Hypothalamus (tissue), 51 donors: ENCODE results near the gene CLEC9A.
"Not testable (repeated sequence)": the region's sequence is repeated elsewhere in the genome, so short reads cannot be mapped to it uniquely, and the experiment has no call there.

ENCODE experiments used
- DNase-seq, 51 donors: peaks; one replicate each; lab custom pipeline; 2025; lab: John Stamatoyannopoulos, UW

The CLEC9A gene

DNA sequence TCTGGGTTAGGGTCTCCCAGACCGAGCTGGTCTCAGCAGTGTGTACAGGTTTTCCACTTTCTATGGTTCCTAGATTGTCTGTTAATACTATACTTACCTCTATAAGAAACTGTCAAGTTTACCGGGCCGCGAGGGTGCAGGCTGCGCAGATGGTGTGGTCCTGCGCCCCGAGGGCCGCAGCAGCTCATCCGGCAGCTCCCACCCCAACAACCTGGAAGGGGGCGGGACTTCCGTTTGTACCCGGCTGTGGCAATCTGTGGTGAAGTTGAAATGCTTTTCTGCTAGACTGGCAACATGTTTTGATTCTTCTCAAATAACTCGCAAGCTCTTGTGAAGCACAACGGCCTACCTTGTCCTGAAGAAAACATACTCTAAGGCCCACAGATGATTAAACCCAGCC lies at the start of gene CLEC9A:
CLEC9A (plus strand) TSS at position 237 of the 400 bp plus-strand sequence. CDS start 22,006 bp downstream, outside the sequence.
- DNase-seq, result no peak

DNA sequence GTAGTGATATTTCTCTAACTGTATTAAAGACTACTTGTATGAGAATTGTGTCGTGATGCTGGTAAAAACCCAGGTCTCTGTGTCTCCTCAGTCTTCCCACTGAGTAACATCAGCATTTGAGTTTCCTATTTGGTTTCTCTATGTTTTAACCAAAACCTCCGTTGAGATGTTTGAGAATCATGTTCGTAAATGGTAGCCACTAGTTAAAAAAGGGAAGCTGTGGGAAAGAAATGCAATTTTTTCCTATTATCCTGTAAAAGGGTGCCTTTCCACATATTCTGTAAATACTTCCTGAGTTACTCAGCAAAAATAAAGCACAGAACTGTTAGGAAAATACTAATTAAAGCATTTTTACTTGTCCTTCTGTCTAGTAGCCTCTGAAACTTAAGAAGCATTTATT lies 38.6 kb upstream of the CLEC9A start:
- no peak for DNase-seq

DNA sequence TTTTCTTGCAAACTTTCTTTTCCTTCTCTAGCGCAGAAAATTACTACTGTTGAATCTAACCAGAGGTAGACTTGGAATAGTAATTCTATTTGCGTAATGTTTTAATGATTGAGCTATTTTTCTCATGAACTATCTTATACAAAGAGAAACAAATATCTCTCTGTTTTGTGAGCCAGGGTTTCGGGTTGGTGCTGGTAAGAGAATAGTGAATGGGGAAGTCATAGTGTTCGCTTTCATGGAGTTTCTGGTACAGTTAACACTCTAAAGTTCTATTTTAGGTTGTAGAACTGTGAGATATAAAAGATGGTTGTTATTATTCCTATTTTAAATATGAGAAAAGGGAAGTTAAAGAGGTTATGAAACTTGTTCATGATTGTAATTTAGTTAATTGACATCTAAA lies 38.2 kb upstream of the CLEC9A start:
- peak in 3 of 51 donors; percentile 1 to 15 (median 1) for DNase-seq

DNA sequence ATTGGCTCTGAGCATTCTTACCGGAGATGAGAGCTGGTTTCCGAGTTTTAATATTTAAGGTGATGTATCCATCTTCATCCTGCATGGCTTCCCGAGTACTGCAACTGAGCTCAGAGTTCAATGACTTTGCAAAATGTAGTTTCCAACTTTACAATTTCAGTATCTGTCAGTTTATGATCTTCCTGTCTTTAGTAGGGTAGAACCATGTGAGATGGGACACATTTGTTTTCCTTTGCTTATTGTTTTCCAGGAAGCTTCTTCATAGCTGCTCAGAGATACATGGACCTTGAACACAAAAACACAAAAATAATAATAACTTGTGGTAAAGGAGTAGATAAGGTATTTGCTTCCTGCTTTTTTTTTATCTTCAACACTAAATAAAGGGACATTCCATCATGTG lies 31.5 kb upstream of the CLEC9A start, which contains the start of gene CLEC1B:
CLEC1B (minus strand) TSS at position 106 of the 400 bp plus-strand sequence; CDS start at position 85, 21 bp downstream.
- no peak for DNase-seq

DNA sequence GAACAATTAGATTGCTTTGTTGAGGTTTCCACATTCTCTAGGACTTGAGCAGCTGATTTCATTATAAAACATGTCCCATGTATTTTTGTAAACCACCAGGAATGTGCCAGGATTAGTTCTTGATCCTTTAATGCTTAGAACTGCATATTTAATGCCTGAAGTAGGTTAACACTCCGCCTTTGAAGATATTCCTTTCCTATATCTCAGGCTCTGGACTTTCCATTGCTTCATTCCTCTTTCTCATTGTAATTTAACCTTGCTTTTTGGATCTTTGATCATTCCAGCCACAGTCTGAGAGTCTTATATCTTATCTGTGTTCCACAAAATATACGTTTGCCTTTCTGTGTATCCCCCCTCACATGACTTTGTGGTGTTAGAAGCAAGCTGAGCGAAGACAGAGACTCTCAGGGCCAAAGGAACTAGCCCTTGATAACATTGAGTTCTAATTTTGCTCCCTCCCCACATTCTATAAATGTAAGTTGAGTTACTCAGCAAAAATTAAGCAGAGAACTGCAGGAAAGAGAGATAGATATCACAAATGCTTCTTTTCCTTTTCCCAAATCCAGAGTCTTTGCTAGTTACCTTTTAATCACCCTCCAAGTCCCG lies 29.2 kb upstream of the CLEC9A start:
- no peak for DNase-seq

DNA sequence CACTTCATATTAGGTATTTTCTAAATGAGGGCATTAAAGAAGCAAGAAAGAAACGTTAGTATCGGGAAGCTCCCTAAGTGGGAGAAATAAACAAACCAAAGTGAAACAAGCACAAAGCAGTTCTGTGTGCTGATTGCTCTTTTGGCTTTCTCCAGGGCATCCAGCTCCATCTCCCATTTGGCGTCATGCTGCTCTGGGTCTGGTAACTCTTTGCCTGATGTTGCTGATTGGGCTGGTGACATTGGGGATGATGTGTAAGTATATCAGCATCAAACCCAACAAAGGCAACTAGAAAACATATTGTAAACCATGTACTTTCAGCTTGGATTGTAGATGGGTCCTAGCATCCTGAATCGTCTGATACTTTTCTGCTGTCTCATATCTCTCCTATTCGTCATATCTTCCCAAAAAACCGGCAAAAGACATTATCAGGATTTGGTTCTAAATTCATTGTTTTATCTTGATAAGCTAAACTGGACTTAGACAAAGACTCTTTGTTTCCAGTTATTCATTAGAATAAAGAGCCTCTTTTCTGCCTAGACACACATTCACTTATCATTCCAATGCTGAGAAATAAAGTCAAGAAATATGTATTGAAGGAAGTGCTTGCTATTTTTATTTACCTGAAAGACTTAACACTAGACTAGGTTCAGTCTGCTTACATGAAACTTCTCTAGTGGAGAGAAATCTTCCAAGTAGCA lies 17.7 kb upstream of the CLEC9A start:
- DNase-seq, result peak in 11 of 51 donors; percentile 0 to 56 (median 6)

DNA sequence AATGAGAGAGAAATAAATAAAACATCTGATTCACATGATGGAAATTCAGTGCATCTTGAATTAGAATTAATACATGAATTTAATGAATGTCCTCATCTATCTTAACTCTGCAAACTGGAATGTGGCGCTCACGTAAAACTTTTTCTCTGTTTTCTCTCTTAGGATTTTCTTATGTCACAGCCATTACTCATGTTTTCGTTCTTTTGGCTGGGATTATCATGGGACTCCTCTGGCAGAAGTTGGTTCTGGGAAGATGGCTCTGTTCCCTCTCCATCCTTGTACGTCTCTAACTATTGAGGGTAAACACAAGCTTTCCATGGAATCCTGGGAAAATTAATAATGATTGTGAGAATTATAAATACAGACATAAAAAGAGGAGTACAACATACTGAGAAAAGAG lies 15.0 kb upstream of the CLEC9A start:
- no peak for DNase-seq

DNA sequence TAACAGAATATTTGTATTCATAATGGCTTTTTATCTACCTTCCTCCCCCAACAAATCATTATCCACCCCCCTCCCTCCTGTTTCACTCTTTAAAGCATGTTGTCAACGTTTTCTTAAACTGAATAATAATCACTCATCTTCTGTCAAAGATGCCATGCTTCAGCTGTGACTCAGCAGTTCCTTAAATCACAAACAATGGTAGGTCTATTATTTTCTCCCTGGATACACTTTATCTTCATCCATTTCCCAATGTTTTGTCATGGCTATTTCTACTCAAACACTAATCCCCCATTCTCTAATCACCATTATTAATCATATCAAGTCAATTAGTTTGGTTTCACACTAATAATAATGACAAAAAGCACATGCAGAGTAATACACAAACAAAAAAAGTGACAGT lies 13.6 kb upstream of the CLEC9A start:
- DNase-seq, result no peak

DNA sequence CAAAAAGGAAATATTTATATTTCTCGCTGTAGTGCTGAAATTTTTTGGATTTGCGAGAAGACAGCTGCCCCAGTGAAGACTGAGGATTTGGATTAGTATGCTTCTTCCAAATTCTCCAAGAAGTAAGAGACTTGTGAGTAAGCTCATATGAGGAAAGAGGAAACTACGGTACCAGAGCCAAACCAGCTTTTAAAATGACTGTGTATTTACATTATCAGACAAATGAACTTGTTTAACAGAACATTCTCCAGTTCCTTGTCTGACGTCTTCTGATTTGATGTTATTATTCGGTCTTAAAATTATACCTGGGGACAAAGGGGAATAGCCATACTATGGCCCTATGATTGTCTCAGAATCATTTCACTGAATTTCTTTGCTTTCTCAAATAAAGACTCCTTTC lies 12.1 kb upstream of the CLEC9A start:
- DNase-seq, result no peak

DNA sequence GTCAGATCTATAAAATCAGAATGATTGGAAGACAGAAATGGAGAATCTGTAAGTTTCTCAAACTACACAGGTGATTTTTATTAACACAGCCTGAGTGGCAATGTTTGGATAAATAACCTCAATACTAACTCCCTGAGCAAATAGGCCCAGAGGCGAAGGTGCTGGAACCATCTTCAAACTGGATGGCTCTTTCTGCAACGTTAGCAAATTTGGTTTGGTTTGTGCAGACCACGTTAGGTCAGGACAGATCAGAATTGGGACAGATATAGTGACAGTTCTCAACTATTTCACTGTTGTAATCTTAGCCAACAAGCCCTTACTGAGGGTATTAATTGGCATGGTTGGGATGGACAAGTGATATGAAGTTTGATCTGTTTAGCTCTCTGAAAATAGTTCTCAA lies 9.1 kb upstream of the CLEC9A start:
- DNase-seq, result no peak

DNA sequence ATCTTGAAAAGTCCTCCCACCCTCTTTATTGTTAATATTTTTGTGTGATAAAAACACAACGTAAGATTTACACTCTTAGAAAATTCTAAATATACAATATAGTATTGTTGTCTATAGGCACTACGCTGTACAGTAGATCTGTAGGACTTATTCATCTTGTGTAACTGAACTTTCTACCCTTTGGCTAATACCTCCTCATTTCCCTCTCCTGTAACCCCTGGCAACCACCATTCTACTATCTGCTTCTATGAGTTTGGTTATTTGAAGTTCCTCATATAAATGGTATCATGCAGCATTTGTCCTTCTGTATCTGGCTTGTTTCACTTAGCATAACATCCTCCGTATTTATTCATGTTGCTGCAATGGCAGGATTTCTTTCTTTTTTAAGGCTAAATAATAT lies 5.2 kb upstream of the CLEC9A start:
- DNase-seq, result no peak

DNA sequence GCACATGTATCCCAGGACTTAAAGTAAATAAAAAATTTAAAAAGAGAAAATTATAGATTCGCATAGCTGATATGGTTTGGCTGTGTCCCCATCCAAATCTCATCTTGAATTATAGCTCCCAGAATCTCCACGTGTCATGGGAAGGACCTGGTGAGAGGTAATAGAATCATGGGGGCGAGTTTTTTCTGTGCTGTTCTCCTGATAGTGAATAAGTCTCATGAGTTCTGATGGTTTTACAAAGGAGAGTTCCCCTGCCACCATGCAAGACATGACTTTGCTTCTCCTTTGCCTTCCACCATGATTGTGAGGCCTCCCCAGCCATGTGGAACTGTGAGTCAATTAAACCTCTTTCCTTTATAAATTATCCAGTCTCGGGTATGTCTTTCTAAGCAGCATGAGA lies 3.8 kb upstream of the CLEC9A start:
- DNase-seq, result not testable (repeated sequence)

DNA sequence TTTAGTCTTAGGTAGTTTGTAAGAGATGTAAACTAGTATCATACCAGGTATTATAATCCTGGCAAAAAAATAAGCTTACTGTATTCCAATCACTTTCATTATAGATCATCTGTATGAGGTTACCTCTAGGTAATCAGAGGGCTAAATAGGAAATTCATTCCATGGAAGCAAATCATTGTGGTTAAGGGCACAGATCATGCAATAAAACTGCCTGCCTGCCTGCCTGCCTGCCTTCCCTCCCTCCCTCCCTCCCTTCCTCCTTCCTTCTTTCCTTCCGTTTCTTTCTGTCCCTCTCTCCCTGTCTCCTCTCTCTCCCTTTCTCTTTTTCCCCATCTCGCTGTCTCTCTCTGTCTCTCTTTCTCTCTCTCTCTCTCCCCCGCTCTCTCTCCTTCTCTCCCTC lies 3.2 kb upstream of the CLEC9A start:
- no peak for DNase-seq

DNA sequence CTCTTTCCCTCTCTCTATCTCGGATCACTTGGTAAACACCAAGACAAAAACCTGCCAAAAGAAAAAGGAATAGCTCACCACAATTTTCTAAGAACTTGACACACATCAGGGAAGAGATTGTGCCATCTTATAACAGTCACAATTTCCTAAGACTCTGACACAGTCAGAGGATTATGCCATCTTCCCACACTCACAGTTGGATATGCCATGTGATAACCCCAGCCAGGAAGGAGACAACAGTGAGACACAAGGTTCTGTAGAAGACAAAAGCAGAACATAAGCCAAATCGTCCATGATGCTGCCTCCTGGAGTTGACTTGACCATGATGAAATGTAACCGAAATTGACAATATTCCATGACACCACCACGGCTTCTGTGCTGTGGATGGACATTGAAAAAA lies 2.8 kb upstream of the CLEC9A start:
- DNase-seq, result no peak

DNA sequence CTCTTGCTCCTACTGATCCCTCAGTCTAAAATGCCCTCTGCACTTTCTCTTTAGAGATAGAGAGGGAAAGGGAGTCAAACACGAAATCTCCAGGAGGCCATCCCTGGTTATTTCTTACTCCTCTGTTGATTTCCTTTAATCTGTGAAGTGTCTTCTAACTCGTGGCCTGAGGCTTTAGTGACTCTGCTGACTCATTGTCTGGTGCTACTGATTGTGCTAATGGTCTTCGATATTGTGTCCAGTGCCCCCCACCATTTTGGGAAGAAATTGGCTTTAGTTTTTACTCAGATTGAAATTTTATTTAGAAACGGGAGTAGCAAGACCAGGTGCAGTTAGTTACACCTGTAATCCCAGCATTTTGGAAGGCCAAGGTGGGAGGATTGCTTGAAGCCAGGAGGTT lies 839 bp downstream of the CLEC9A start:
- no peak for DNase-seq

DNA sequence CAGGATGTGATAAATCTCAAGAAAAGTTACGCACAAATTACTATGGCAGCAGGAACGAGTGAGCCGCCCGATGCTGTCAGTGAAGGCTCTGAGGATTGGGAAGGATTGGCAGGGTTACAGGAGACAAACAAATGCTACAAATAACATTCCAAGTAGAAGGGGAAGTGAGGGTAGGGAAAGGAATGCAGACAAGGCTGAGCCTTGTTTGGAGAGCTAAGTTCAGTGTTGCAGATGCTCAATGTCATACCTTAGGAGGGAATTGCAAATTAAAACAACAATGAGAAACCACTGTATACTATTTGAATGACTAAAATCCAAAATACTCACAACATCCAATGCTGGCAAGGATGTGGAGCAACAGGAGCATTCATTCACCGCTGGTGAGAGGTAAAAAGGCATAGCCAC lies 1.3 kb downstream of the CLEC9A start:
- DNase-seq, result no peak

DNA sequence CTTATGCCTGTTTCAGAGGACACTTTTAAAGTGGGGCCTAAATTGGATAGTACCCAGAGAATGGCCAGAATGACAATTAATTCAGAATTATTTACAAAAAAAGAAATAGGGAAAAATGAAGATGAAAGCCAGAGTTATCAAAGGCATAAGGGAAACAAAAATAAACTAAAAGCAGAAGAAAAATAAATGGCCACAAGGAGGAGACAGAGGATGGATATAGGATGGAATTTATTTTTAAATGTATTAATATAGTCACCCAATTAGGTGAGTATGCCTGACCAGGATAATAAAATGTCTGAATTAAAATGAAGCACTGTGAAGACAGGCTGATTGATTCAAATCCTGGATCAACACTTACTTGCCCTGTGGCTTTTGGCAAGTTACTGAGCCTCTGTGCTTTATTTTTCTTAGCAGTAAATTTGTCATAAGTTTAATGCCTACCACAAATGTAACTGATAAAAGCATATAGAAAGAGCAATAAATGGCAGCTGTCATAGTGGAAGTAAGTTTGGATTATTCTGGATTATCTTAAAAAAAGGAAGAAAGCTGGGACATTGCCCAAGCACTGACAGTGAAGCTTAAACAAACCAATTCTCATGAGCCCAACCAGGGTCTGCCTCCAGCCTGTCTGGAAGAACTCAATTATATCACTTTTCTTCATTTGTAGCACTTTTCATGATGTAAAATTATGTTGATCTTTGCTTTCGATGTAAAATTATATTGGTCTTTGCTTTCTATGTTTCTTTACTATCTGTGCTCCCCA lies 3.5 kb downstream of the CLEC9A start:
- no peak for DNase-seq

DNA sequence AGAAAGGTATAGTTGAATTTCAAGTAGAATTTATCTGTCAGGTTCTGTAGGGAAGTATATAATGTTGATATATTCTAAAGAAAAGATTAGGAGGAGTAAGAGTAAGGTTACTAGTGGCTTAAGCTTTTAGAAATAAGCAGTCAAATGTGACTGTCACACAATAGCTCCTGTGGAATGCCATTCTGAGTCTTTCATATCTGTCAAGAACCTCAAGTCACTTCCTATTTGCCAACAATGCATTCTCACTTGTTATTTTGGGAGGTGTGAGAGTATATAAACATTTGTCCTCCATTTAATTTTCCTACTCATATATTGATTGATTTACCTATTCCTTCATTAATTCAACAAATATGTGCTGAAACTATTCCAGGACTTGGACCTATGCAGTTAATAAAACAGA lies 11.7 kb downstream of the CLEC9A start:
- DNase-seq, result no peak

DNA sequence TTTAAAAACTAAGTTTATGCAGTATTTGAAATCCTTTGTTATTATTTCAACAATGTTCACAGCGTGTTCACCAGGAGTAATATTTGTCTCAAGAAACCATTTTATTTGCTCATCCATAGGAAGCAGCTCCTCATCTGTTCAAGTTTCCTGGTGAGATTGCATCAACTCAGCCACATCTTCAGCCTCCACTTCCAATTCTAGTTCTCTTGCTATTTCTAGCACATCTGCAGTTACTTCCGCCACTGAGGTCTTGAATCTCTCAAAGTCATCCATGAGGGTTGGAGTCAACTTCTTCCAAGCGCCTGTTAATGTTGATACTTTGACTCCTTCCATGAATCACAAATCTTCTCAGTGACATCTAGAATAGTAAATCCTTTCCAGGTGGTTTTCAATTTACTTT lies 18.0 kb downstream of the CLEC9A start:
- DNase-seq, result peak in 1 of 51 donors; percentile 4

DNA sequence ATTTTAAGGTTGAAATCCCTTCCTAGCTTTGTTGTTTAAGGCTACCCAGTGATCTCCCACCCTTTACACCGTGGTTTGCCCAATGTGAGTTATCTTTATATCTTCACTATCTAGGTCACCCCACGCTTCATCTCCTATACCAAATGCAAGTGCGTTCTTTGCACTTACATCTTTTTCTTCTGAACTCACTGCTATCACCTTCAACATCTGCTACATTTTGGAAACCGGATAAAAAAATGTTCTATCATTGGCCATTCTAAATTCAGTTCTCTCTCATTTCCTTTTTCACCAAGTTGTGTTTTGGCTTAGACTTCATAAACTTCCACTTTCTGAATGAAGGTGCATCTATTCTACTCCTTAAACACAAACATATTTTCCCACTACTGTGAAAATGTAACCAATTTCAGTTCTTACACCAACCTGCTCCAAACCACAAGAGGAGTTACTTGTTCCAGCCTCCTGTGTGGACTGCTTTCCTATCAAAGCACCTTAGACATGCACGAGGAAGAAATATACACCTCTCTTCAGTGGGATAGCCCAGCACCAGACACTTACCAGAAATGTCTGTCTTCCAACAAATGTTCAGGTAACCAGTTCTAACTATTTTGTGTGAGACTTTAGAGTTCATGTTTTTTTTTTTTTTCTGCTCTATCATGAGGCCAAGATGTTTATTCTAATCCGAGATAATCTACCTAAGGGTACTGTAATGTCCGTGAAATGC lies 21.9 kb downstream of the CLEC9A start:
- DNase-seq, result no peak

DNA sequence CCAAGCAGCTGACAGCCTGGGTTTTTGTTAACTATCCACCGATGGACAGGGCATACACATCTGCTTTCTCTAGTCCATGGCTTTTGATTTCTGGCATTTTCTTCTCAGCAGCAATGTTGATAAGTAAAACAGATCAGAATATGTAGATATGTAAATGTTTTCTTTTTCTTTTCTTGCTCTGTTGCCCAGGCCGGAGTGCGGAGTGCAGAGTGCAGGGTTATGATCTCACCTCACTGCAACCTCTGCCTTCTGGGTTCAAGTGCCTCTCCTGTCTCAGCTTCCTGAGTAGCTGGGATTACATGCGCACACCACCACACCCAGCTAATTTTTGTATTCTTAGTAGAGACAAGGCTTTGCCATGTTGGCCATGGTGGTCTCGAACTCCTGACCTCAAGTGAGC lies 27.9 kb downstream of the CLEC9A start:
- DNase-seq, result no peak
